Measurements from ENCODE around the gene CSNK2B. TPM values are rescaled to one million over a fixed set of nuclear protein-coding genes. Genes with fewer than 3 reads are reported as not detected.
"Not testable (repeated sequence)": the region's sequence is repeated elsewhere in the genome, so short reads cannot be mapped to it uniquely, and the experiment has no call there.

The CSNK2B gene
- total RNA-seq, 2 donors from 2014 or later = 208 to 209 TPM

GRCh38 chr6:31708224-31708623 lies 42.3 kb downstream of the CSNK2B start:
- Mint-ChIP-seq H3K4me1 (ENCODE audit: low read depth) (peaks cover 17% of the 10 kb centered on the region), H3K27me3 (ENCODE audit: low read depth) (no peaks in the 10 kb centered on the region), H3K4me3 (no peak overlapping the region), H3K36me3 (ENCODE audit: insufficient read depth in 2 of 2) (no peaks in the 10 kb centered on the region), H3K27ac (no peak overlapping the region), H3K9me3 (no peaks in the 10 kb centered on the region)
- no peak for DNase-seq
- ATAC-seq (replicated peaks in 1 of 2) = no peak

GRCh38 chr6:31709157-31709556 lies 43.3 kb downstream of the CSNK2B start:
- ATAC-seq (replicated peaks in 1 of 2); H3K27me3 Mint-ChIP-seq (ENCODE audit: low read depth); H3K27ac Mint-ChIP-seq; H3K9me3 Mint-ChIP-seq; H3K4me3 Mint-ChIP-seq; DNase-seq; H3K36me3 Mint-ChIP-seq (ENCODE audit: insufficient read depth in 2 of 2): not testable (repeated sequence)
- H3K4me1 Mint-ChIP-seq (ENCODE audit: low read depth) = peaks cover 12% of the 10 kb centered on the region

DNA sequence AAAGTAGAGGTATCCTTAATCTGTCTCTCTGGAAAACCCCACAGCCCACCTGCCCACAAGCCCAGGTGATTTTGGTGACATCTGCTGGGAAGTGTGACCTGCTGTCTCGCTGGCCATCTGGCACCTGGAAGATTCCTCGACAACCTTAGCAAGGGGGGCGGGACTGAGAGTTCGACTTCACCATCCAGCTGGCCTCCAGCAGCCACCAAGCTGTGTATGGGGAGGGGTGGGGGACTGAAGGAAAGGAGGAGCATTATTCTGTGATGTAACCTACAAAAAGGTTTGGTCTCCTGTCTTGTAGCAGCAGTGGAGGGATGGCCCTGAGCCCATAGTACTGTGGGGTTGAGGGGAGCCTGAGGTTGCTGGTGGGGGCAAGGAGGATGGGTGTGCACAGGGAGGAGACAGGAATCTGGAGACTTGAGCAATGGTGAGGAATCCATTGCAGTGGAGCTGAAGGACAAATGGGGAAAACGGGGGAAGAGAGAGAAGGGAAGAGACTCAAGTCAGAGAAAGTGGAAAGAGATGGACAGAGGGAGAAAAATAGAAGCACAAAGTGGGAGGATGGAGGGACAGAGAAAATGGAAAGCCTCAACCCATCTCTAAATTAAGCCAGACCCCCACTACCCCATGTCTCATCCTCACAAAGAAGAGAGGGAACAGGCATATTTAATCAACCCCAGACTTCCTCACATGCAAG lies 44.8 kb downstream of the CSNK2B start:
- Mint-ChIP-seq H3K27ac (no peak overlapping the region), H3K27me3 (ENCODE audit: low read depth) (peaks cover 6% of the 10 kb centered on the region), H3K4me3 (peak overlapping the region in 1 of 2 donors; percentile 20), H3K36me3 (ENCODE audit: insufficient read depth in 2 of 2) (no peaks in the 10 kb centered on the region), H3K4me1 (ENCODE audit: low read depth) (peaks cover 15% of the 10 kb centered on the region), H3K9me3 (no peaks in the 10 kb centered on the region)
- ATAC-seq (replicated peaks in 1 of 2) = no peak
- no peak for DNase-seq

DNA sequence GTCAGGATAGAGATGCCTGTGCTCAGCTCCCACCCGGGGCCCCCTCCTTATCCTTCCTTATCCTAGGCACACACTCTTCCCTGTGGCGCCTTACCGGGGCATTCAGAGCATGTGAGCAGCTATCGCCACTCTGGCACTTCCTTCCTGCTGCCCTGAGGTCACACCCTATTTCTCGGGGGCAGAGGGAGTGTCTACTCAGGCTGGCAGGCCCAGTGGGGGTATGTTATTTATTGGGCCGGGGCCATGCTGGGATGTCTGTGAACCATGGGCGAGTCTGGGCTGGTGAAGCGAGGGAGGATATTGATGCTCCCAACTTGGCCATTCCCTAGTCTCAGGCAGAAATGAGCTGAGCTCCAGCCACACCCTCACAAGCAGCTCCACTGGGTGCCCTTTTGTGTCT lies 45.4 kb downstream of the CSNK2B start:
- peaks cover 6% of the 10 kb centered on the region for H3K27me3 Mint-ChIP-seq (ENCODE audit: low read depth)
- H3K27ac Mint-ChIP-seq = no peak overlapping the region
- H3K9me3 Mint-ChIP-seq = no peaks in the 10 kb centered on the region
- peak in 1 of 2 donors; percentile 38 for ATAC-seq (replicated peaks in 1 of 2)
- H3K4me3 Mint-ChIP-seq = no peak overlapping the region
- no peaks in the 10 kb centered on the region for H3K36me3 Mint-ChIP-seq (ENCODE audit: insufficient read depth in 2 of 2)
- peaks cover 15% of the 10 kb centered on the region for H3K4me1 Mint-ChIP-seq (ENCODE audit: low read depth)
- no peak for DNase-seq

GRCh38 chr6:31712296-31712695 lies 46.4 kb downstream of the CSNK2B start:
- no peak overlapping the region for H3K4me3 Mint-ChIP-seq
- H3K27ac Mint-ChIP-seq = no peak overlapping the region
- H3K36me3 Mint-ChIP-seq (ENCODE audit: insufficient read depth in 2 of 2) = no peaks in the 10 kb centered on the region
- no peaks in the 10 kb centered on the region for H3K9me3 Mint-ChIP-seq
- DNase-seq (no peak), ATAC-seq (replicated peaks in 1 of 2) (peak; percentile 44 to 52)
- peaks cover 6% of the 10 kb centered on the region for H3K27me3 Mint-ChIP-seq (ENCODE audit: low read depth)
- H3K4me1 Mint-ChIP-seq (ENCODE audit: low read depth) = peaks cover 15% of the 10 kb centered on the region

- Mint-ChIP-seq H3K36me3 (ENCODE audit: insufficient read depth in 2 of 2) (no peaks in the 10 kb centered on the region), H3K4me1 (ENCODE audit: low read depth) (peaks cover 15% of the 10 kb centered on the region), H3K27me3 (ENCODE audit: low read depth) (peaks cover 6% of the 10 kb centered on the region), H3K9me3 (no peaks in the 10 kb centered on the region), H3K4me3 (no peak overlapping the region), H3K27ac (no peak overlapping the region)
- ATAC-seq (replicated peaks in 1 of 2) (no peak), DNase-seq (no peak)
Measured at GRCh38 chr6:31713465-31713864, 47.6 kb downstream of the CSNK2B start.

DNA sequence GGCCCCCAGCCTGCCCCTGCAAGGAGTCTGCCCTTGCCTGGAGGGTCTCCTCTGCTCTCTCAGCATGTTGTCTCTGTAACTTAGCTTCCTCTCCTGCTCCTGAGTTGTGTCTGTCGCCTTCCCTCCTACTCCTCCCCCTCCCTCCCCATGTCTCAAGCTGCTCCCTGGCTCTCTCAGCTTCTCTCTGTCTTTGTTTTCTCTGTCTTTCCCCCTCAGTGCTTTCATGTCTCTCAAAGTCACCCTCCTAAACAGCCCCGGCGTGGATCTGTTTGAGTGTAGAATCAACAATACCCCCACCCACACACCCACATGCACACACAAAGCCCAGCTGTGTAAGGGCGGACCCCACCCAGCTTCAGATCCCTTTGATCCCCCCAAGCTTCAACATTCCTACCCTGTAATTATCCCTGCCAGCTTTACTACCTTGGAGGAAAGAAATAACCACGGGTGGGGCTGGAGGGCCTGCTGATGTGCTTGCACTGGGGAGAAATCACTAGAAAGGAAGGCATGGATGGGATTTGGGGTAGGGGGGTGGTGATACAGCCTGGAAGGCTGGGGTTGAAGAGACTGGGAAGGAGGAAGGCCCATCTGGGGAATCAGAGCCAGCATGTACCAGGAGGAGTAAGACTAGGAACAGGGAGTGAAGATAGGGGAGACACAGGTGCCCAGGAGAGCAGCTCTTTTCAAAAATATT lies 48.3 kb downstream of the CSNK2B start:
- no peaks in the 10 kb centered on the region for H3K36me3 Mint-ChIP-seq (ENCODE audit: insufficient read depth in 2 of 2)
- no peak overlapping the region for H3K4me3 Mint-ChIP-seq
- DNase-seq (no peak), ATAC-seq (replicated peaks in 1 of 2) (no peak)
- no peaks in the 10 kb centered on the region for H3K9me3 Mint-ChIP-seq
- no peak overlapping the region for H3K27ac Mint-ChIP-seq
- H3K27me3 Mint-ChIP-seq (ENCODE audit: low read depth) = peaks cover 6% of the 10 kb centered on the region
- H3K4me1 Mint-ChIP-seq (ENCODE audit: low read depth) = peaks cover 15% of the 10 kb centered on the region

DNA sequence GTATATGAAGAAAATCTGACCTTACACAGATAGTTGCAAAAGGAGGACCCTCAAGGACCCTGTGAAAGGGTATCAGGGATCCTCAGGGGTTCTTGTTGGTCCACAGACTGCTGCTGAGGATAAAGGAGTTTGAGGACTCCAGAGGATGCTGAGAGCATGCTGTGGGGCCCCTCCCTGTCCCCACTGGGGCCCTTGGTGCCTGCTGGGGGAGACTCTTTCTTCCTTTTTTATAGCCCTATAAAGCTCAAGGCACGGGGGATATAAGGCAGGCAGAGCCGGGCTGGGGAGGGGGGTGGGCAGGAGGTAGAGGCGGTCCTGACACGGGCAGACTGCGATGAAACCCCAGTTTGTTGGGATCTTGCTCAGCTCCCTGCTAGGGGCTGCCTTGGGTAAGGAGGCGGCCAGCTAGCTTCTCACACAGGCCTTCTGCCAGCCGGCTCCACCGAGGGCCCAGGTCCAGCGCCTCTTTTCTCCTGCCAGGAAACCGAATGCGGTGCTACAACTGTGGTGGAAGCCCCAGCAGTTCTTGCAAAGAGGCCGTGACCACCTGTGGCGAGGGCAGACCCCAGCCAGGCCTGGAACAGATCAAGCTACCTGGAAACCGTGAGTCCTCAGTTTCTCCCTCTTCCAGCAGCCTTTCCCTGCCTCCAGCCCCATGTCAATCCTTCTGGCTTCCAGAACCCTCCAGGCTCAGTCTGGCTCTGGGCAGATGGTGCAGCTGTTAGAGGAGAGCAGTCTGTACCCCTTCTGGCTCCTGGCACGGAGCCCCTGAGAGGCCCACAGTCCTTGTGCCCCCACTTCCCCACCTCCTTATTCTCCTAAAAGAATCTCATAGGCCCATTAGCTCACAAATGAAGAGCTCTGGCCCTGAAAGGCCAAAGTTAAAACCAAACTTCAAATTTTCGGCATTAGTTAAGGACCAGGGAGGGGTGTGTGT lies 49.4 kb downstream of the CSNK2B start, which contains the start of gene LY6G6D:
TSS of gene LY6G6D (plus strand) at position 327 of the 937 bp plus-strand sequence. CDS start at position 335, 8 bp downstream.
- H3K36me3 Mint-ChIP-seq (ENCODE audit: insufficient read depth in 2 of 2) = no peaks in the 10 kb centered on the region
- H3K27ac Mint-ChIP-seq = no peak within 1 kb of the TSS
- H3K4me1 Mint-ChIP-seq (ENCODE audit: low read depth) = peaks cover 15% of the 10 kb centered on the region
- H3K4me3 Mint-ChIP-seq = no peak within 1 kb of the TSS
- no peak for DNase-seq
- H3K27me3 Mint-ChIP-seq (ENCODE audit: low read depth) = peaks cover 6% of the 10 kb centered on the region
- no peak for ATAC-seq (replicated peaks in 1 of 2)
- H3K9me3 Mint-ChIP-seq = no peaks in the 10 kb centered on the region

DNA sequence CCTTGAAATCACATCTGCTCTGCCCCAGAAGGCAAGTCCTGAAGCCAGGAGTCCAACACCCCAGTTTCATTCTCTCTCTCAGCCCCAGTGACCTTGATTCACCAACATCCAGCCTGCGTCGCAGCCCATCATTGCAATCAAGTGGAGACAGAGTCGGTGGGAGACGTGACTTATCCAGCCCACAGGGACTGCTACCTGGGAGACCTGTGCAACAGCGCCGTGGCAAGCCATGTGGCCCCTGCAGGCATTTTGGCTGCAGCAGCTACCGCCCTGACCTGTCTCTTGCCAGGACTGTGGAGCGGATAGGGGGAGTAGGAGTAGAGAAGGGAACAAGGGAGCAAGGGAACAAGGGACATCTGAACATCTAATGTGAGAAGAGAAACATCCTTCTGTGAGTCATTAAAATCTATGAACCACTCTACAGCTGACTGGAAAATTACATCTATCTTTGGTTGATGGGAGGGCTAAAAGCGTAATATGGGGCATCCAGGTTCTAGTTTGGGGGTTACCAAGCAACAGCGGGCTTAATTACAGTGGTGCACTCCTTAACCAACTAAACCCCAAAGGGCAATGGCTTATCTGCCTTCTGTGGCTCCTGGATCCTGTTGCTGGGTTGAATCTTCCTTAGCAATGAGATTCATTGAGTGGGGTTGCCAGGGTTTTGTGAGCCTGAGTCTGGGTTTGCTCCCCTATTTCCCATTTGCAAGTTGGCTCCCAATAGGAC lies 51.8 kb downstream of the CSNK2B start:
- Mint-ChIP-seq H3K36me3 (ENCODE audit: insufficient read depth in 2 of 2) (no peaks in the 10 kb centered on the region), H3K9me3 (no peaks in the 10 kb centered on the region), H3K4me1 (ENCODE audit: low read depth) (peaks cover 11% of the 10 kb centered on the region), H3K4me3 (no peak overlapping the region), H3K27ac (no peak overlapping the region), H3K27me3 (ENCODE audit: low read depth) (peaks cover 6% of the 10 kb centered on the region)
- ATAC-seq (replicated peaks in 1 of 2) (no peak), DNase-seq (no peak)

- Mint-ChIP-seq H3K27me3 (ENCODE audit: low read depth) (peaks cover 6% of the 10 kb centered on the region), H3K27ac (no peak overlapping the region), H3K4me1 (ENCODE audit: low read depth) (peaks cover 13% of the 10 kb centered on the region), H3K9me3 (no peaks in the 10 kb centered on the region), H3K36me3 (ENCODE audit: insufficient read depth in 2 of 2) (no peaks in the 10 kb centered on the region), H3K4me3 (no peak overlapping the region)
- ATAC-seq (replicated peaks in 1 of 2) (no peak), DNase-seq (no peak)
Measured at GRCh38 chr6:31718265-31718664, 52.4 kb downstream of the CSNK2B start.

- Mint-ChIP-seq H3K27me3 (ENCODE audit: low read depth) (peaks cover 3% of the 10 kb centered on the region), H3K4me1 (ENCODE audit: low read depth) (peaks cover 13% of the 10 kb centered on the region), H3K36me3 (ENCODE audit: insufficient read depth in 2 of 2) (no peaks in the 10 kb centered on the region), H3K9me3 (no peaks in the 10 kb centered on the region), H3K27ac (no peak overlapping the region), H3K4me3 (no peak overlapping the region)
- DNase-seq = no peak
- ATAC-seq (replicated peaks in 1 of 2) = no peak
Measured at GRCh38 chr6:31719001-31719400, 53.1 kb downstream of the CSNK2B start.

Data from activated T-cell treated with anti-CD3 and anti-CD28 coated beads, Interleukin-2, amount 50 U/mL, for 72 hours (primary cell).